MM.1S (cell line): Measurements from ENCODE around the gene NMNAT2.

Experiments used
- CTCF ChIP-seq: fragments of 300-600 bp; sonication (generic); IDR thresholded peaks from 2 replicates; pipeline ENCODE4 v1.5.1; 2016; ENCODE audit warnings: antibody characterized with exemption, low read length, mixed read lengths
- EZH2 ChIP-seq: fragments of 300-600 bp; sonication (generic); optimal IDR thresholded peaks from 2 replicates; pipeline ENCODE3; 2017; ENCODE audit warnings: low read depth, mild to moderate bottlenecking, antibody characterized with exemption, low read length, mixed read lengths
- EZH2phosphoT487 ChIP-seq: fragments of 300-600 bp; sonication (generic); IDR thresholded peaks from 2 replicates; pipeline ENCODE4 v1.6.1; 2018; ENCODE audit warnings: antibody characterized with exemption, low read length

GRCh38 chr1:183223467-183223866 lies 194.7 kb downstream of the NMNAT2 start:
- TF ChIP-seq CTCF: no peak
- TF ChIP-seq EZH2phosphoT487: no peak
- no peak for TF ChIP-seq EZH2
